ELF-1 (cell line): ENCODE measurements around the gene NAA15.
"Not testable (repeated sequence)": the region's sequence is repeated elsewhere in the genome, so short reads cannot be mapped to it uniquely, and the experiment has no call there.

Experiments used
- DNase-seq: peaks from one replicate; pipeline ENCODE4 v3.0.0-alpha.2; 2016; ENCODE audit warnings: low read depth, low spot score

NAA15 gene

DNA sequence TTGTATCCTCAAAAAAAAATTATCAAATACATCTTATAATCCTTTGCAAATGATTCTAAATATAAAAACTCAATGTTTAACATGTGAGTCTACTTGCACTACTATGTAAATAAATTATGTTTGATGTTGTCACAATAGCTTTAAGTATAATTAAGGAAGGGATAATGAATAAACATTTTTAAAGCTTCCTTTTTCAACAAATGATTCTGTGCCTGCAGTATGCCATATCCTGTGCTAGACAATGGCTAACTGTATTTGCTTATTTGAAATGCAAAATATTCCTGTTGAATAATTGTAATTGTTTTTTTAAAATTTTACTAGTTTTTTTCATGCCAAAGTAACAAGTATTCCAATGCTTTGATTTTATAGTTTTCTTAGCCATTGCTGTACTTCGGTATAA is 60.0 kb downstream of the NAA15 start:
- no peak for DNase-seq

DNA sequence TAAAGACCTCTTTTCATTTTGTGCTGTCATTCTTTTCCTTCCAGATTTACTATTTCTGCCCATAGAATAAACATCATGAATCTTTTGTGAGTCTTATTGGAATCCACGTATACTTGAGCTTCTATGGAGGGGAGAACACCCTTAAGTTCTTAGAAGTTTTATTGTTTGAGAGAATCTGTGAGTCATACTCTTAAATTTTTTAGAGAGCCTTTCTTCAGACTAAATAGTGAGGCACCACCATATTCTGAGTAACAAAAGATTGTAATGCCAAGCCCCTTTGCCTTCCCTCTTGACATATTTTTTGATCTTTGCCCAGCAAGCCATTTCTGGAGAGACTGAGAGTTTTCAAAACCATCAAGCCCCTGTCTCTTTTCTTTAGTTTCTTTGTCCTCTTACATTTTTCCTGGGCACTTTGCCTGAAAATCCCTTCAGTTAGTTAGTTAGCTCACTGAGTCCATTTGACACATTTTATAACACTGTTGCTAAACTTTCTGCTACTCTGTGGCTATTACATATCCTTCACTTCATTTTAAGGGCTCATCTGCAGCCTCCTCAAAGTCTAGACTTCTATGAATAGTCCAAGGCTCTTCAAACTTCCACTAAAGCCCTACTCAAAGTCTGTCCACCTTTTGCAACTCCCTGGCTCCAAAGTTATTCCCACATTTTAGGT is 66.3 kb downstream of the NAA15 start:
- DNase-seq = no peak

DNA sequence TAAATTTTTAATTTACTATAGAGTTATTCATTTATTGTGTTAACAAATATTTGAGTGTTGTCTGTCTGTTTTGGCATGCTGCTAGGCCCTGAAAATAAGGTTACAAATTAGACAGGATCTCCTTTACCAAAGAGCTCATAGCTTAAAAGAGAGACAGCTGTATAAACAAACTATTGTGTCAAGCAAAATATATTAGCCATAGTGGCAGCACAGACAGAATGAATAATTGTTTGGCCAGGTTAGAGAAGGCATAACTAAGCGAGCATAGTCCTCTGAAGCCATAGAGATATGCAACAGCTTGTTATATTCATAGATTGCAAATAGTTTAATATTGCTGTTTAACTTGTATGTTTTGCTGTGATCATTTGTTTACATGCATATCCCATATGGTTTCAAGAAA is 67.7 kb downstream of the NAA15 start:
- DNase-seq = no peak

DNA sequence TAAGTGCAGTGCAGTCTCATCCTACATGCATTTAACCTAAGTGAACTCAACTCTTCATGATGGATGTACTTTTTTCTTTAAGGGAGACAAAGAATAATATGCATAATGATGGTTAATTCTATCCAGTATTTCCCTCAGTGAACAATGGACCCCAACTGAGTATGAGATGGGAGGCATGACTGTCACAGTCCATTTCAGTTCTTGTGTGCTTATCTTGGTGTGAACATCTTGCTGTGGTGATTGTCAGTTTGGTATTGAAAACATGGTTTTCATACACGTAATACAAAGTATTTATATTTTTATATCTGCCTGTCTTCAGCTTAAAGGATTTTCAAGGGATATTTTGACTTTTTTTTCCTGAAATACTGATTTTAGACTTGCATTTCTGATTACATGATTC is 72.9 kb downstream of the NAA15 start:
- DNase-seq = no peak

DNA sequence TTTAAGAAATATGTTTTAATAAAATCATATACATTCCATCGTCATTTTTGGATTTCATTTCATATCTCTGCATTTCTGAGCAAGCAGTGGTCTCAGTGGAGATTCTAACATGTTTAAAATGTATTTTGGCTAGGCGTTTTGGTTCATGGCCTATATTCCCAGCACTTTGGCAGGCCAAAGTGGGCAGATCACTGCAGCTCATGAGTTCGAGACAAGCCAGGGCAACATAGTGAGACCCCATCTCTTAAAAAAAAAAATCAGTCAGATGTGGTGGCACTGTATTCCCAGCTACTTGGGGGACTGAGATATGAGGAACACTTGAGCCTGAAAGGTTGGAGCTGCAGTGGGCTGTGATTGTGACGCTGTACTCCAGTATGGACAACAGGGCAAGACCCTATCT is 85.1 kb downstream of the NAA15 start:
- DNase-seq = no peak

DNA sequence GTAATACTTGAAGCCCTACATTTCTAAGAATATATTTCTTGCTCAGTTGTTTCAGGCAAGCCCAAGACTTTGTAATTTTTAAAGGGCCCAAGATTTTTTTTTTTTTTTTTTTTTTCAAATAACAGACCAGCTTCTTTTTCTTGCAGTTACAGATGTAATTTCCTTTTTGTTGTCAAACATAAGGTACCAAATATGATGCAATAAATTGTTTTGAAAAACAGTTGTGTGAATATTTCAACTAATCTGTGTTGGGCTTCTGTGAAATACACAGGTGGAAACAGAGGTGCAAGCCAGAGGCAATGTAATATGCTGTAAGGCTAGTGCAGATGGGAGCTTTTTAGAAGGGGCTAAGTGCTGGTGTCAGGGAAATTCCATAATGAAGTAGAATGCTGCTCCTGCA is 87.8 kb downstream of the NAA15 start:
- no peak for DNase-seq

DNA sequence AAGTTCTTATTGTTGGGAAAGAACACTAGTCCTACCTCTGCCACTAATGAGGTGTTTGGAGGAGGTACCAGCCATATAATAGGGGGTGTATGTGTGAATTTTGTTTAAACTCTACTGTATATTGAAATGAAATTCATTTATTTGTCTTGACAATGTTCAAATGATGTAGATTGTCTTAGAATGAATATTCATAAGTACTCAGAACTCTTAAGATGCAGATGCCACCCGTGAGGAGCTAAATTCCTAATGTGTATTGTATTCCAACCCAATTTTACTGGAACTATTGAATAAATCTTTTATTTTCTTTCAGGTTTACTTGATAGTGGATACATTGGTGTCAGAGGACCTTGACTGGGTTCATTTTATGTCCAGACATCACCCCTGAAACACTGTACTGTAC is 88.7 kb downstream of the NAA15 start:
- no peak for DNase-seq

DNA sequence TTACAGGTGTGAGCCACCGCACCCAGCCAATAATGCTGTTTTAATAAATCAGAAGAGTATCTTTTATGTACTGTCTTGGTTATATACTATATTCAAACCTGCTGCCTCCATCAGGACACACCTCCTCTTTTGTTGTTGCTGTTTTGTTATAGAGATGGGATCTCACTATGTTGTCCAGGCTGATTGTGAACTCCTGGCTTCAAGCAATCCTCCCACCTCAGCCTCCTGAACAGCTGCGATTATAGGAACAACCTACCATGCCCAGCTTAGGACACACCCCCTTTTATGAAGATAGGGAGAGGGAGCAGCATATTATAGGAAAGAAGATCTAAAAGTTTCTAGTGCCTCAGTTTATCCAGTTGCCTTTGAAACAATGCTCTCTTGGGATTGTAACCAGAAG is 90.4 kb downstream of the NAA15 start:
- no peak for DNase-seq

DNA sequence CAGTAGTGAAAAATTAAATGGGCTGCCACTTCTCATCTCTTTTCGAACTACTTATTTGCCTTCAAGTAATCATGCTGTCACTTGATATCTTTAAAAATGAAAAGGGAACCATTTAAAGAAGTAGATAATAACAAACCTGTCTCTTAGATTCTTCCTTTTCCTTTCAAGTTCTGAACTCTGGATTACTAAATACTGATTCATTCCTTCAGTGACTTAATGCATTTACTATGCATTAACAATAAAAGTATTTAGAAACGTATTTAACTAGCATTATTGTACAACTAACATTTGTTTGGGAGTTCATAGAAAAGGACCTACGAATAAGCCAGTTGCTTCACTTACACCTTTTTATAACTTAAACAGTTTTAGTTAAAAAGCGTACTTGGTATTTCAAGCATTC is 91.5 kb downstream of the NAA15 start:
- no peak for DNase-seq

DNA sequence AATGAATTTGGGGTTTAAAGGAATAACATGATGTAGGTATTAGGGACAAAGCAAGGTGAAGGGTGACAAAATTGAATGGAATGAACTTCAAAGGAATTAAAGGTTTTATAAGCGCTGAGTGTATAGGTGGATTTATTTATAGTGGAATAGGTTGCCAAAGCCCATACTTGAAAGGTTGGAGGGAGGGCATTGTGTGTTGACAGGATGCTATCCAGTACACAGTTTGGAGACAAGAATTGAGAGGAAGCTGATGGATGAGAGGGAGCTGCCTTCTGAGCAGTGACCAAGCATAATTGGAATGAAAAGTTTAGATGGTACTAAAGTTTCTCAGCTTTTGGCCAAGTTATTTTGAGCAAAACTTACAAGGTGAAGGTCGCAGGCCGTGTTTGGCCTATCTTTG is 100.1 kb downstream of the NAA15 start:
- DNase-seq = no peak

DNA sequence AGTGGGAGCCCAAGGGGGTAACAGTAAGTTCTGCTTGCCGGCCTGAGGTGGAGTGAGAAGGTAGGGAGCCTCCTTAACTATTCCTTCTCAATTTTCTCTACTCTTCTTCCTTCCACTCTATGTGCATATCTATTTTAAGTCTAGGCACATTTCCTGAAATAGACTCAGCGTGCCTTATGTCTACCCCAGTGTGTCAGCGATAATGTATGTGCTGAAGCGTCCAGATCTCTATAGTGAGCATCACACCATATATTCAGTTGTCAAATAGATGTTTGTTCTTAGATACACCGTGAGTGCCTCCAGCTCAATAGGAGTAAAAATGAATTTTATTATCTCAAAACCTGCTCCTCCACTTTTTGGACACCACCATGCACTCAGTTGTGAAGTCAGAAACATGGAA is 101.1 kb downstream of the NAA15 start:
- no peak for DNase-seq

DNA sequence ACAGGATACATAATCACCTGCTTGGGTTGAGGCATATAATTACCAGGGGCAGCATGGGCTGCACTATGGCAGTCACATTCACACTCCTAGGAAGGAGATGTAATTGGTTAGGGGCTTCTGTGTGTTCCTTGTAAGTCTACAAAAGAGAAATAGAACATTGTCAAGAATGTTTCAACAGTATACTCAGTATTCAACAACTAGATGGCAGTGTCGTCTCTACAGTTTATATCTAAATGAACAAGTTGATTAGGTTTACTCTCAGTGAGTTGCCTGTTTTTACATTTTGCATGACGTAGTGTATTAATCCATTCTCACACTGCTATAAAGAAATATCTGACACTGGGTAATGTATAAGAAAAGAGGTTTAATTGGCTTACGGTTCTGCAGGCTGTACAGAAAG is 102.2 kb downstream of the NAA15 start:
- DNase-seq = no peak

DNA sequence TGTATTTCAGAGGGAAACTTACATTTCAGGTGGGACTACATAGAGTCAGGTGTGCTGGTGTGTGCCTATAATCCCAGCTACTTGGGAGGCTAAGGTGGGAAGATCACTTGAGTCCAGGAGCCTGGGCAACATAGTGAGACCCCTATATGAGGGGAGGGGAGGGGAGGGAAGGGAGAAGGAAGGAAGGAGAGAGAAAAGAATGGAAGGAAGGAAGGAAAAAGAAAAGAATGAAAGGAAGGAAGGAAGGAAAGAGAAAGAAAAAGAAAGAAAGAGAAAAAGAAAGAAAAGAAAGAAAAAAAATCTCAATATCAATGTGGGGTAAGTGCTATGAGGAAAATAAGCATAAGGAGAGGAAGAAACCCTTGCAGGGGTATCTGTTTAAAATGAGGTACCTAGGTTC is 109.0 kb downstream of the NAA15 start:
- DNase-seq = no peak

DNA sequence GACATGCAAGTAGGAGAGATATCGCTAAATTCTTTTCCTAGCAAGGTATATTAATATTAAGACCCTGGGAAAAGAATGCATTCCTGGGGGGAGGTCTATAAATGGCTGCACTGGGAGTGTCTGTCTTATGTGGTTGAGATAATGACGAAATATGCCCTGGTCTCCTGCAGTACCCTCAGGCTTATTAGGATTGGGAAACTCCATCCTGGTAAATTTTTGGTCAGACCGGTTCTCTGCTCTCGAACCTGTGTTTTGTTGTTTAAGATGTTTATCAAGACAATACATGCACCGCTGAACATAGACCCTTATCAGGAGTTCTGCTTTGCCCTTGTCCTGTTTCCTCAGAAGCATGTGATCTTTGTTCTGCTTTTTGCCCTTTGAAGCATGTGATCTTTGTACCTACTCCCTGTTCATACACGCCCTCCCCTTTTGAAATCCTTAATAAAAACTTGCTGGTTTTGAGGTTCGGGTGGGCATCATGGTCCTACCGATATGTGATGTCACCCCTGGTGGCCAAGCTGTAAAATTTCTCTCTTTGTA is 113.4 kb downstream of the NAA15 start:
- DNase-seq = peak; percentile 36

DNA sequence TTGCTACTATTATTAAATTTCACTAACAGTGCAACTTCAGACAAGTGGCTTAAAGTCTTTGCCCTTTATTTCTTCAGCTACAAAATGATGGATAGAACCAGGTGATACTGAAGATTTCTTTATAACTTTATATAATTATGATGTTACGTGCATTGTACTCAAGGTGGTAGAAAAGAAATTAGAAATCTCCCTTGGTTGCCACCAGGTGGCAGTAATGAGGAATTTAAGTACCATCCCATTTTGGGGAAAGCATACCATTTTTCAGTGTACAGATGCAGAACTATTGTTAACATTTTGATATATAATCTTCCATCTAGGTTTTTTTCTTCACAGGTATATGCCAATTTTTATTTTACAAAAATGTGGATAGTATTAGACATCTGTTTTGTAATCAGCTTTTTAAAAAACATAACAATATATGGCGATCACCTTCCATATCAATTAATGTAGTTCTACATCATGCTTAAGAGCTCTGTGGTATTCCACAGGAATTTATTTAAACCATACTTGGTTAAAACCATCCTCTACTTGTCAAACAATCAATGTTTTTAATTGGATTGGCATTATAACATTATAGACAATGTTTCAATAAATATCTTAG is 114.9 kb downstream of the NAA15 start:
- DNase-seq = no peak

DNA sequence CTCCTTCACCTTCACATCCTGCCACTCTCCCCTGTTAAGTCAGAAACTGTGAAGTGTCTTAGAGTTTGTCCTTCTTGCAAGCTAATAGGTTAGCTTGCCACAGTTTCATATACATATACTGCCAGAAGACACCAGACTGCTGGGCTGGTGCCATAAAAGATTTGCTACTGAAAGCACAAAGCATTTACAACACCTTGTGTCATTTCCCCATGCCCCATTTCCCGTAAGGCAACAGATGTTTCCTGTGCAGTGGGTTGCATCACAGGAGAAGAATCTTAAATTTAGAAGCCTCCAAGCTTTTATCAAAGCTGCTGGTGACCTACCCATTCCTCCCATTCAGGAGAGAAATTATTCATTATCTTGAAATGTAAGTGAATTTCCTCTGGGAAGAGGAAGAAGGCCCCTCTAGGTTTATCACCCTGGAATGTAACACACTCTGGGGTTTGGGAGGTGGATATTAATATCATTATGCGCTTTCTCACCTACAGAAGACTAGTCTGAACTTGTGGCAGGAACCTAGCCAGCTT is 118.1 kb downstream of the NAA15 start:
- DNase-seq = no peak

DNA sequence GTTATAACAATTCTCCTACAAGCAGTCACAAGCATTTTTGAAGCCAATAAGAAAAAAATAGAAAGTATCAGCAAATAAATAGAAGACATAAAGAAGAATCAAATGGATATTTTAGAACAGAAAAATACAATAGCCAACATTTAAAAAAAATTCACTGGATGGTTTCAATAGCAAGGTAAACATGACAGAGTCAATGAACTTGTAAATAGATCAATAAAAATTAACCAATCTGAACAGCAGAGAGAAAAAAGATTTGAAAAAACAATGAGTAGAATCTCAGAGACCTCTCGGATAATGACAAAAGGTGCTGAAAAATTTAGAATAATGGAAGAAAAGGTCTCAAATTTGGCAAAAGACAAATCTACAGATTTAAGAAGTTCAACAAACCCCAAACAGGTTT is 119.3 kb downstream of the NAA15 start:
- no peak for DNase-seq

DNA sequence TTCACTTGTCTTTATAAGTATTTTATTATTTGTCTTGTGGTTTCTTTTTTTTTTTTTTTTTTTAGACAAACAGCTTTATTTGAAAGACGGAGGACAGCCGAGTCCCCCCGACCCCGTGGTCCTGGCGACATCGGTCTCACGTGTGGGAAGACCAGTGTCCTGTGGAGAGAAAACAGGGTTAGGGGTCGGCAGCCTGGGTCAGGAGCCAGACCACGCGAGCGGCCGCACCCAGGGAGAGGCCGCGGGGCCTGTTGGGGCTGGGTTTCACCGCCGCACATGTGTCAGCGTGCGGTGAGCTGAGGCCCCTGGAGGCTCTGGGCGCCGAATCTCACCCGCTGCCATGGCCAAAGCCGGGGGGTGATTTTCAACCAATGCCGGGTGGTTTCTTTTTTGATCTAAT is 134.8 kb downstream of the NAA15 start:
- DNase-seq = no peak

DNA sequence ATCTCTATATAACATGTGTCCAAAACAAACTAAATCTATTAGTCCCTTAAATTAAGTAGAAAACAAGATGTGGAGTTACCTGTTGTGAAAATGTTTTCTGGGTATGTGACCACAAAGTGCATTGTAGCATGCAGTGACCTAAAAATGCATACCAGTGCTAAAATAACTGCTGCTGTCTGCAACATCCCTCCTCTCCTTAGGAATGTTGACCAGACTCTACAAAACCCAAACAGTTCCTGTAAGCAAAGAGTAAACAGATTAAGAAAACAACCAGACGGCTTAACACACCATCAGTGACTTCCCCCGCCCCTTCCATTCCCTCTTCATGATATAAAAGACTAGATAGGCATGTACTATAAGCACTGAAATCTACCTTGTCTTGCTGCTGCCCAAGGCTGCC is 136.8 kb downstream of the NAA15 start:
- no peak for DNase-seq

DNA sequence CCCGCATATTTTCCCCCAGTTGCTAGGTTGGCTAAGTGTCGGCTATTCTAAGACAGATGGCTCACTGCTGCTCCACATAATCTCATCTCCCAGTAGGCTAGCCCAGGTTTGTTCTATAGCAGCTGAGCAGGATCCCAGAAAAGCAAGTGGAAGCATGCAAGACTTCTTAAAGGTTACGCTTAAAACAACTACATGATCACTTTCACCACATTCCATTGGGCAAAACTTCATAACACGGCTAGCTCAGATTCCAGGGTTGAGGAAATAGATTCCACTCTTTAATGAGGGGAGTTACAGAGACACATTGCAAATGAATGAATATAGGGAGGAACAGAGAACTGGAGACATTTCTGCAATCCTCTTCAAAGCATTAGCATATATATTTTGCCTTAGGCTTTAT is 139.7 kb downstream of the NAA15 start:
- no peak for DNase-seq

DNA sequence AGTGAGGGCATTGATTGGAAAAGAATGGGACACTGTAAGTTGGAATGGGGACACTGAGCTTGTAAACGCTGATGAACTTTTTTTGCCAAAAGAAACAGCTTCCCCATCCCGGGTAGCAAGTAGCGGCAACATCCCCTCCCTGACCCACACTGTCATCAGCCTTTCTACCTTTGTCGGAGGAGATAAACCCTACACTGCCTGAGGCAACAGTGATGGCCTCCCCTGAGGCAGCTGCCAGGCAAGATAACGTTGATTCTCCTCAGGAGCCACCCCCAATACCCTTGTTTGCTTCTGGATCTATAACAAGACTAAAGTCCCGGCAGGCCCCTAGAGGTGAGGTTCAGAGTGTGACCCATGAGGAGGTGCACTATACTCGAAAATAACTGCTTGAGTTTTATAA is 142.4 kb downstream of the NAA15 start:
- no peak for DNase-seq

DNA sequence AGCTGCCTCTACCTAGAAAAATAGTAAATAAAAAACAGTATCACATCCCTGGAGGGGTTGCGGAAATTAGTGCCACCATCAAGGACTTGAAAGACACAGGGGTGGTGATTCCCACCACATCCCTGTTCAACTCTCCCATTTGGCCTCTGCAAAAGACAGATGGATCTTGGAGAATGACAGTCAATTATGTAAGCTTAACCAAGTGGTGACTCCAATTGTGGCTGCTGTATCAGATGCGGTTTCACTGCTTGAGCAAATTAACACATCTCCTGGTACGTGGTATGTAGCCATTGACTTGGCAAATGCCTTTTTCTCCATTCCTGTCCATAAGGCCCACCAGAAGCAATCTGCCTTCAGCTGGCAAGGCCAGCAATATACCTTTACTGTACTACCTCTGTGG is 143.6 kb downstream of the NAA15 start:
- not testable (repeated sequence) for DNase-seq

DNA sequence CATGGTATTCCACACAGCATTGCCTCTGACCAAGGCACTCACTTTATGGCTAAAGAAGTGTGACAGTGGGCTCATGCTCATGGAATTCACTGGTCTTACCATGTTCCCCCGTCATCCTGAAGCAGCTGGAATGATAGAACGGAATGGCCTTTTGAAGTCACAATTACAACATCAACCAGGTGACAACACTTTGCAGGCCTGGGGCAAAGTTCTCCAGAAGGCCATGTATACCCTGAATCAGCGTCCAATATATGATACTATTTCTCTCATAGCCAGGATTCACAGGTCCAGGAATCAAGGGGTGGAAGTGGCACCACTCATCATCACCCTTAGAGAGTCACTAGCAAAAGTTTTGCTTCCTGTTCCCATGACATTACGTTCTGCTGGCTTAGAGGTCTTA is 145.8 kb downstream of the NAA15 start:
- DNase-seq = not testable (repeated sequence)
